ENCODE results near the gene MCM7. TPM values are rescaled to one million over a fixed set of nuclear protein-coding genes. Genes with fewer than 3 reads are reported as not detected.
A peak's percentile ranks its signal among the peaks of the same experiment; 100 is the strongest.

MCM7 gene
- total and polyA plus RNA-seq, 2 of the 13 experiments (the other 11 are each of a cell fraction or from before 2014, with no cell fraction given): 84.5 to 214 TPM

GRCh38 chr7:100119072-100119969 is 18.1 kb upstream of the MCM7 start, which contains the start of the genes CNPY4 and TAF6 (continued):
- no peak for TF ChIP-seq ZNF646 (CRISPR knock-in tag; IDR thresholded peaks at IDR 0.05)
- TF ChIP-seq ZNF552 (CRISPR knock-in tag; IDR thresholded peaks at IDR 0.05; ENCODE audit: borderline replicate concordance): no peak
- TF ChIP-seq POGK (CRISPR knock-in tag; conservative IDR thresholded peaks at IDR 0.05): 0 out of 2 replicates have a peak, but pooled peaks have one; percentile 2
- TF ChIP-seq ZNF10 (CRISPR knock-in tag; IDR thresholded peaks at IDR 0.05; ENCODE audit: borderline replicate concordance, low read depth): no peak
- peak; percentile 83; the same call in 1 of the 2 replicates for TF ChIP-seq ZNF788 (CRISPR knock-in tag; IDR thresholded peaks at IDR 0.05; ENCODE audit: borderline replicate concordance)
- no peak for TF ChIP-seq ZNF24 (IDR thresholded peaks at IDR 0.05)
- TF ChIP-seq ZNF292 (CRISPR knock-in tag; IDR thresholded peaks at IDR 0.05; ENCODE audit: borderline replicate concordance, low read depth): no peak
- no peak for TF ChIP-seq ISX (CRISPR knock-in tag; conservative IDR thresholded peaks at IDR 0.05)
- peak; percentile 77 for TF ChIP-seq KDM2A (CRISPR knock-in tag; IDR thresholded peaks at IDR 0.05; ENCODE audit: borderline replicate concordance, low read depth)
- no peak for TF ChIP-seq MBD4 (IDR thresholded peaks at IDR 0.05; ENCODE audit: borderline replicate concordance, low read length)
- 0 out of 2 replicates have a peak, but pooled peaks have one; percentile 13 for TF ChIP-seq THRA (CRISPR knock-in tag; IDR thresholded peaks at IDR 0.05; ENCODE audit: borderline replicate concordance)
- no peak for TF ChIP-seq ZFP82 (CRISPR knock-in tag; IDR thresholded peaks at IDR 0.05; ENCODE audit: borderline replicate concordance)
- TF ChIP-seq RCOR2 (CRISPR knock-in tag; IDR thresholded peaks at IDR 0.05): no peak
- no peak for TF ChIP-seq ZFP36 (IDR thresholded peaks at IDR 0.05; ENCODE audit: borderline replicate concordance, low read depth, low read length, partially characterized antibody)
- no peak for TF ChIP-seq GTF3A (CRISPR knock-in tag; conservative IDR thresholded peaks at IDR 0.05)
- no peak for TF ChIP-seq ZFP41 (CRISPR knock-in tag; IDR thresholded peaks at IDR 0.05; ENCODE audit: borderline replicate concordance)
- TF ChIP-seq ZNF639 (CRISPR knock-in tag; conservative IDR thresholded peaks at IDR 0.05): 0 out of 2 replicates have a peak, but pooled peaks have one; percentile 12

Measured in HepG2 (cell line).